K562 treated with DMSO at 1 percent for 24 hours (cell line): ENCODE data around the gene XCR1. TPM values are rescaled to one million over a fixed set of nuclear protein-coding genes. Genes with fewer than 3 reads are reported as not detected.

Source experiments
- total RNA-seq: library from RNA; unstranded; fragments of 300-600 nt; gene quantifications from 2 replicates; pipeline ENCODE4 v1.2.3, GENCODE V29; 2022; ENCODE audit warnings: low read depth; ENCODE audit not compliant: insufficient read depth

The XCR1 gene
- total RNA-seq = not detected in 2 replicates

GRCh38 chr3:46027021-46027705 lies at the start of gene XCR1:
Gene XCR1, minus strand, starts transcription at chr3:46027483. Its CDS starts 5,536 bp downstream, at chr3:46021947.

GRCh38 chr3:45995236-45996192 lies 31.8 kb downstream of the XCR1 start, which contains the start of gene FYCO1:
Gene FYCO1, minus strand, starts transcription at chr3:45995824. Its CDS starts 10,914 bp downstream, at chr3:45984910.

Other genes with a start within 250 kb of the XCR1 start
- gene SLC6A20, start 230.9 kb downstream of the XCR1 start, total RNA-seq = not detected in 2 replicates
- 4.4 and 4.8 TPM in 2 replicates for gene LZTFL1, start 185.4 kb downstream of the XCR1 start, total RNA-seq
- gene CCR9, start 140.9 kb downstream of the XCR1 start, total RNA-seq = not detected in 2 replicates
- gene CXCR6, start 84.0 kb downstream of the XCR1 start, total RNA-seq = not detected in 2 replicates
- 7.5 and 9.6 TPM in 2 replicates for gene FYCO1, start 31.7 kb downstream of the XCR1 start, total RNA-seq
- not detected in 2 replicates for gene CCR1, start 180.8 kb upstream of the XCR1 start, total RNA-seq
- not detected in 2 replicates for gene CCR3, start 215.0 kb upstream of the XCR1 start, total RNA-seq